ENCODE results near the gene NCK1.

- TF ChIP-seq, protein P1, sequence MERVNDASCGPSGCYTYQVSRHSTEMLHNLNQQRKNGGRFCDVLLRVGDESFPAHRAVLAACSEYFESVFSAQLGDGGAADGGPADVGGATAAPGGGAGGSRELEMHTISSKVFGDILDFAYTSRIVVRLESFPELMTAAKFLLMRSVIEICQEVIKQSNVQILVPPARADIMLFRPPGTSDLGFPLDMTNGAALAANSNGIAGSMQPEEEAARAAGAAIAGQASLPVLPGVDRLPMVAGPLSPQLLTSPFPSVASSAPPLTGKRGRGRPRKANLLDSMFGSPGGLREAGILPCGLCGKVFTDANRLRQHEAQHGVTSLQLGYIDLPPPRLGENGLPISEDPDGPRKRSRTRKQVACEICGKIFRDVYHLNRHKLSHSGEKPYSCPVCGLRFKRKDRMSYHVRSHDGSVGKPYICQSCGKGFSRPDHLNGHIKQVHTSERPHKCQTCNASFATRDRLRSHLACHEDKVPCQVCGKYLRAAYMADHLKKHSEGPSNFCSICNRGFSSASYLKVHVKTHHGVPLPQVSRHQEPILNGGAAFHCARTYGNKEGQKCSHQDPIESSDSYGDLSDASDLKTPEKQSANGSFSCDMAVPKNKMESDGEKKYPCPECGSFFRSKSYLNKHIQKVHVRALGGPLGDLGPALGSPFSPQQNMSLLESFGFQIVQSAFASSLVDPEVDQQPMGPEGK (CRISPR knock-in tag; IDR thresholded peaks at IDR 0.05; ENCODE audit: borderline replicate concordance) = no peak
- no peak for TF ChIP-seq ZC3H10 (CRISPR knock-in tag; IDR thresholded peaks at IDR 0.05)
- TF ChIP-seq ZNF565 (CRISPR knock-in tag; conservative IDR thresholded peaks at IDR 0.05; ENCODE audit: low read depth) = no peak
- TF ChIP-seq ISL1 (CRISPR knock-in tag; IDR thresholded peaks at IDR 0.05) = no peak
- TF ChIP-seq ARNTL (CRISPR knock-in tag; IDR thresholded peaks at IDR 0.05; ENCODE audit: borderline replicate concordance, low read depth) = no peak
- TF ChIP-seq CSDC2 (CRISPR knock-in tag; IDR thresholded peaks at IDR 0.05) = no peak
- TF ChIP-seq, protein P2, sequence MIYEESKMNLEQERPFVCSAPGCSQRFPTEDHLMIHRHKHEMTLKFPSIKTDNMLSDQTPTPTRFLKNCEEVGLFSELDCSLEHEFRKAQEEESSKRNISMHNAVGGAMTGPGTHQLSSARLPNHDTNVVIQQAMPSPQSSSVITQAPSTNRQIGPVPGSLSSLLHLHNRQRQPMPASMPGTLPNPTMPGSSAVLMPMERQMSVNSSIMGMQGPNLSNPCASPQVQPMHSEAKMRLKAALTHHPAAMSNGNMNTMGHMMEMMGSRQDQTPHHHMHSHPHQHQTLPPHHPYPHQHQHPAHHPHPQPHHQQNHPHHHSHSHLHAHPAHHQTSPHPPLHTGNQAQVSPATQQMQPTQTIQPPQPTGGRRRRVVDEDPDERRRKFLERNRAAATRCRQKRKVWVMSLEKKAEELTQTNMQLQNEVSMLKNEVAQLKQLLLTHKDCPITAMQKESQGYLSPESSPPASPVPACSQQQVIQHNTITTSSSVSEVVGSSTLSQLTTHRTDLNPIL (CRISPR knock-in tag; IDR thresholded peaks at IDR 0.05; ENCODE audit: low read depth) = no peak
- TF ChIP-seq, protein P3, sequence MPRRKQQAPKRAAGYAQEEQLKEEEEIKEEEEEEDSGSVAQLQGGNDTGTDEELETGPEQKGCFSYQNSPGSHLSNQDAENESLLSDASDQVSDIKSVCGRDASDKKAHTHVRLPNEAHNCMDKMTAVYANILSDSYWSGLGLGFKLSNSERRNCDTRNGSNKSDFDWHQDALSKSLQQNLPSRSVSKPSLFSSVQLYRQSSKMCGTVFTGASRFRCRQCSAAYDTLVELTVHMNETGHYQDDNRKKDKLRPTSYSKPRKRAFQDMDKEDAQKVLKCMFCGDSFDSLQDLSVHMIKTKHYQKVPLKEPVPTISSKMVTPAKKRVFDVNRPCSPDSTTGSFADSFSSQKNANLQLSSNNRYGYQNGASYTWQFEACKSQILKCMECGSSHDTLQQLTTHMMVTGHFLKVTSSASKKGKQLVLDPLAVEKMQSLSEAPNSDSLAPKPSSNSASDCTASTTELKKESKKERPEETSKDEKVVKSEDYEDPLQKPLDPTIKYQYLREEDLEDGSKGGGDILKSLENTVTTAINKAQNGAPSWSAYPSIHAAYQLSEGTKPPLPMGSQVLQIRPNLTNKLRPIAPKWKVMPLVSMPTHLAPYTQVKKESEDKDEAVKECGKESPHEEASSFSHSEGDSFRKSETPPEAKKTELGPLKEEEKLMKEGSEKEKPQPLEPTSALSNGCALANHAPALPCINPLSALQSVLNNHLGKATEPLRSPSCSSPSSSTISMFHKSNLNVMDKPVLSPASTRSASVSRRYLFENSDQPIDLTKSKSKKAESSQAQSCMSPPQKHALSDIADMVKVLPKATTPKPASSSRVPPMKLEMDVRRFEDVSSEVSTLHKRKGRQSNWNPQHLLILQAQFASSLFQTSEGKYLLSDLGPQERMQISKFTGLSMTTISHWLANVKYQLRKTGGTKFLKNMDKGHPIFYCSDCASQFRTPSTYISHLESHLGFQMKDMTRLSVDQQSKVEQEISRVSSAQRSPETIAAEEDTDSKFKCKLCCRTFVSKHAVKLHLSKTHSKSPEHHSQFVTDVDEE (CRISPR knock-in tag; IDR thresholded peaks at IDR 0.05) = no peak
Observed at GRCh38 chr3:136852180-136852579, 9.8 kb upstream of the NCK1 start.
